IPS-18a (cell line): Measurements from ENCODE around the gene SNRPD1.
"Not testable (repeated sequence)": the region's sequence is repeated elsewhere in the genome, so short reads cannot be mapped to it uniquely, and the experiment has no call there.

Source experiments
- H3K27ac ChIP-seq: one replicate; pipeline ENCODE4 v1.5.1; 2013; ENCODE audit warnings: low read length
- H3K27me3 ChIP-seq: one replicate; pipeline ENCODE4 v1.6.1; 2013; ENCODE audit warnings: mild to moderate bottlenecking, low read length; ENCODE audit not compliant: control insufficient read depth, insufficient read depth
- H3K36me3 ChIP-seq: one replicate; pipeline ENCODE4 v1.6.1; 2013; ENCODE audit warnings: low read depth, low read length; ENCODE audit not compliant: control insufficient read depth
- H3K4me1 ChIP-seq: one replicate; pipeline ENCODE4 v1.6.1; 2013; ENCODE audit warnings: low read depth, low read length; ENCODE audit not compliant: control insufficient read depth
- H3K4me3 ChIP-seq: one replicate; pipeline ENCODE4 v1.5.1; 2013; ENCODE audit warnings: low read length
- H3K9ac ChIP-seq: one replicate; pipeline ENCODE4 v1.6.1; 2013; ENCODE audit warnings: mild to moderate bottlenecking, low read length, moderate library complexity
- H3K9me3 ChIP-seq: one replicate; pipeline ENCODE4 v1.6.1; 2013; ENCODE audit warnings: low read depth, low read length; ENCODE audit not compliant: control insufficient read depth

Gene SNRPD1

GRCh38 chr18:21652073-21652472 lies 40.0 kb downstream of the SNRPD1 start:
- Histone ChIP-seq H3K4me3 (no peak overlapping the region), H3K27me3 (no peaks in the 10 kb centered on the region), H3K9me3 (no peaks in the 10 kb centered on the region)

DNA sequence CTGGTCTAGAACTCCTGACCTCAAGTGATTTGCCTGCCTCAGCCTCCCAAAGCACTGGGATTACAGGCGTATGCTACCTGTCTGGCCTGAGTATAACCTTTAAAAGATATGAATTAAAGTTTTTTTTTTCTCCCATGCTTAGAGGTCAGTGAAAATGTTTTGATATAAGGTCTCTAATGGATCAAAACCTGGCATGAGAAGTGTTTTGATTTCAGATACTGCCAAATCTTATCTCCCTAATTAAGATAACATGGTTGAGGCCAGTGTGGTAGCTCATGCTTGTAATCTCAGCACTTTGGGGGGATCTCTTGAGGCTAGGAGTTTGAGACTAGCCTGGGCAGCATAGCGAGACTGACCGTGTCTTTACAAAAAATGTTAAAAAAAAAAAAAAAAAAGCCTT lies 41.2 kb downstream of the SNRPD1 start:
- Histone ChIP-seq H3K27ac (no peak overlapping the region), H3K9me3 (no peaks in the 10 kb centered on the region)

More at GRCh38 chr18:21652073-21652472, 40.0 kb downstream of the SNRPD1 start:
- no peak overlapping the region for H3K9ac ChIP-seq
- H3K36me3 ChIP-seq, result no peaks in the 10 kb centered on the region
- no peaks in the 10 kb centered on the region for H3K4me1 ChIP-seq
- no peak overlapping the region for H3K27ac ChIP-seq

GRCh38 chr18:21656402-21656801 lies 44.3 kb downstream of the SNRPD1 start:
- H3K27ac ChIP-seq, result no peak overlapping the region
- no peak overlapping the region for H3K4me3 ChIP-seq
- no peak overlapping the region for H3K9ac ChIP-seq
- H3K9me3 ChIP-seq, result no peaks in the 10 kb centered on the region
- H3K36me3 ChIP-seq, result no peaks in the 10 kb centered on the region
- no peaks in the 10 kb centered on the region for H3K4me1 ChIP-seq
- no peaks in the 10 kb centered on the region for H3K27me3 ChIP-seq

More for the DNA sequence above, 41.2 kb downstream of the SNRPD1 start:
- H3K4me3 ChIP-seq, result no peak overlapping the region
- no peak overlapping the region for H3K9ac ChIP-seq
- no peaks in the 10 kb centered on the region for H3K36me3 ChIP-seq
- no peaks in the 10 kb centered on the region for H3K27me3 ChIP-seq
- no peaks in the 10 kb centered on the region for H3K4me1 ChIP-seq

DNA sequence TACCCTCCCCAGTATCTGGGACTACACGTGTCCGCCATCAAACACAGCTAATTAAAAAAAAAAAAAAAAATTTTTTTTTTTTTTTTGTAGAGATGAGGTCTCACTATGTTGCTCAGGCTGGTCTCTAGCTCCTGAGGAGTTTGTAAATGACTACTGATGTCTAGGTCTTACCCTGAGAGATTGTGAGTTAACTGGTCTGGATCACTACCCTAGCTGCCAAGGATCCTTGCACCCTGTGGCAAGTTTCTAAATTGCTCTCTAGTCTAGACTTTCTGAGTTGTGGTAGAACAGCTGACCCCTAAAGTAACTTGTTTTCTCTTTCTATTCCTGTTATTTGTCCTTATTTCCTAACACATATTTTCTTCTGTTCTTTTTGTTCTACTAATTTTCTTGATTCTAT lies 48.0 kb downstream of the SNRPD1 start:
- H3K9me3 ChIP-seq, result no peaks in the 10 kb centered on the region
- H3K4me3 ChIP-seq, result no peak overlapping the region
- H3K27ac ChIP-seq, result no peak overlapping the region
- no peaks in the 10 kb centered on the region for H3K36me3 ChIP-seq
- H3K9ac ChIP-seq, result no peak overlapping the region
- H3K27me3 ChIP-seq, result no peaks in the 10 kb centered on the region
- no peaks in the 10 kb centered on the region for H3K4me1 ChIP-seq

DNA sequence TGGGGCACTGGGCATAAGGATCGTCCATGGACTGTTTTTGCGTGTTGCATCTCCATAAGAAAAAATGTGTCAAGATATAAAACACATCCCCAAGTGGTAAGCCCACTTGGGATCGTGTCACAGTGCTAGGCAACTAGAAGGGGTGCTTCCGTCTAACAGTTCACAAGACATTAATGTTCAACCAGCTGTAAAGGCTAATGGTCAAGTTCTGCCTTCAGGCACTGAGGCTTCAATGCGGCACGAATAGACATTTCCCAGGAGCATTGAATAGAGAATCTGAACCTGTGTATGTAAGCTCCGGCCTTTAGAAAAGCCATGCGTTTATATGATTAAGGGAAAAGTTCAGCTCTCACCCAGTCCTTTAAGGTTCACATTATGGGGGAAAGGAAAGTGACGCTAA lies 50.5 kb downstream of the SNRPD1 start:
- no peak overlapping the region for H3K27ac ChIP-seq
- no peaks in the 10 kb centered on the region for H3K9me3 ChIP-seq
- no peak overlapping the region for H3K9ac ChIP-seq
- no peak overlapping the region for H3K4me3 ChIP-seq
- H3K36me3 ChIP-seq, result no peaks in the 10 kb centered on the region
- H3K4me1 ChIP-seq, result no peaks in the 10 kb centered on the region
- H3K27me3 ChIP-seq, result no peaks in the 10 kb centered on the region

- Histone ChIP-seq H3K9me3 (no peaks in the 10 kb centered on the region), H3K9ac (no peak overlapping the region), H3K36me3 (no peaks in the 10 kb centered on the region), H3K4me1 (no peaks in the 10 kb centered on the region), H3K4me3 (no peak overlapping the region), H3K27me3 (no peaks in the 10 kb centered on the region), H3K27ac (no peak overlapping the region)
Observed at GRCh38 chr18:21663578-21663977, 51.5 kb downstream of the SNRPD1 start.

- Histone ChIP-seq H3K27ac (no peak overlapping the region), H3K9me3 (no peaks in the 10 kb centered on the region), H3K36me3 (no peaks in the 10 kb centered on the region), H3K27me3 (no peaks in the 10 kb centered on the region), H3K4me1 (no peaks in the 10 kb centered on the region), H3K9ac (no peak overlapping the region), H3K4me3 (no peak overlapping the region)
Observed at GRCh38 chr18:21664069-21664468, 52.0 kb downstream of the SNRPD1 start.

DNA sequence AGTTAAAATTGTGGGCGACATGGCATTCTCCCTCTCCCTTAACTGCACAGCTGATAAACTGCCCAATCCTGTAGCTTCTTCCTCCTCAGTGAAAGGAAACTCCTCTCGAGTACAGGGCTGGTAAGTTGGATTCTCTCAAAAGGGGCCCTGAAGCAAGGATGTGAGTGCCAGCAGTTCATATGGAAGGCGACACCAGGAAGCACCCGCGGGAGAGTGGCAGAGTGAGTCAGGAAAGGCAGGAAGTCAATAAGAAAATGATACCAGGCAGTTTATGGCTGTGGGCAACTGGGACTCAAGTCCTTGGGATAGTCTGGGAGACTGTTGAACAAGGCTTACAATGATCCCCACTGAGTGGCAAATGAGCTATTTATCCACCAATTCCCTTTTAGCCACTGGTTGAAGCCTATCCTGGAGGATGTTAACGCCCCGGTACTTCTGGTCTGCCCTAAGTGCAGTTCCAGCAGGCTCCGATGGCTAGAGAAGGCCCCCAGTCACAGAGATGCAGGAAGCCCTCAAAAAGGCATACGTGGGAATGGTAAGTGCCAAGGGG lies 57.7 kb downstream of the SNRPD1 start:
- Histone ChIP-seq H3K36me3 (no peaks in the 10 kb centered on the region), H3K4me1 (no peaks in the 10 kb centered on the region), H3K27me3 (no peaks in the 10 kb centered on the region), H3K9ac (no peak overlapping the region), H3K9me3 (no peaks in the 10 kb centered on the region), H3K27ac (no peak overlapping the region), H3K4me3 (no peak overlapping the region)

GRCh38 chr18:21672521-21673267 lies 60.6 kb downstream of the SNRPD1 start:
- H3K9me3 ChIP-seq, result no peaks in the 10 kb centered on the region
- no peaks in the 10 kb centered on the region for H3K27me3 ChIP-seq
- no peak overlapping the region for H3K9ac ChIP-seq
- no peak overlapping the region for H3K27ac ChIP-seq
- no peaks in the 10 kb centered on the region for H3K36me3 ChIP-seq
- no peak overlapping the region for H3K4me3 ChIP-seq
- no peaks in the 10 kb centered on the region for H3K4me1 ChIP-seq

- H3K27me3 ChIP-seq, H3K9me3 ChIP-seq, H3K9ac ChIP-seq, H3K27ac ChIP-seq, H3K4me3 ChIP-seq, H3K4me1 ChIP-seq, H3K36me3 ChIP-seq: not testable (repeated sequence)
Observed at GRCh38 chr18:21675354-21675753, 63.2 kb downstream of the SNRPD1 start.

DNA sequence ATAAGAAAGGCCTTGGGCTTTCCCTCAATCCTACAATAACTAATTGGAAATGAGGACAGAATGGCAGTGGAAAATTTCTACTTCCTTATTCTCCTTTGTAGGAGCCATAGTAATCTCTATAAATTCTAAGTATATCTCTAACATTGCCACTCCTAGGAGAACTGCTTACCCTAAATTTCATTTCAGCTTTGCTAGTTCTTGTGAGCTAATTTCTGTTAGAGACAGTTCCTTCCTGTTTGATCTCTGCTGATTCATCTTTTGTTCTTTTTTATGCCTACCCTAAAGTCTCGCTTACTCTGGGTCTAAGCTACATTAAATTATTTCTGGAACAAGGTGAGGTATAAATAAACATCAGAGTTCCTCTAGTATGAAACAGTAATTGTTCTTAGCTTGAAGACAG lies 66.7 kb downstream of the SNRPD1 start:
- no peak overlapping the region for H3K4me3 ChIP-seq
- H3K27me3 ChIP-seq, result no peaks in the 10 kb centered on the region
- H3K4me1 ChIP-seq, result peaks cover 10% of the 10 kb centered on the region
- H3K36me3 ChIP-seq, result no peaks in the 10 kb centered on the region
- no peak overlapping the region for H3K9ac ChIP-seq
- no peak overlapping the region for H3K27ac ChIP-seq
- no peaks in the 10 kb centered on the region for H3K9me3 ChIP-seq

GRCh38 chr18:21680161-21680560 lies 68.0 kb downstream of the SNRPD1 start:
- Histone ChIP-seq H3K9ac (no peak overlapping the region), H3K27ac (no peak overlapping the region), H3K4me1 (peaks cover 10% of the 10 kb centered on the region), H3K9me3 (no peaks in the 10 kb centered on the region), H3K27me3 (no peaks in the 10 kb centered on the region), H3K36me3 (no peaks in the 10 kb centered on the region), H3K4me3 (no peak overlapping the region)
